ENCODE results near the gene BMP2K. TPM values are rescaled to one million over a fixed set of nuclear protein-coding genes. Genes with fewer than 3 reads are reported as not detected.

The BMP2K gene
- total and polyA plus RNA-seq, 2 of the 8 experiments (the other 6 are each of a cell fraction or from before 2014, with no cell fraction given) = 15.6 to 24.1 TPM

DNA sequence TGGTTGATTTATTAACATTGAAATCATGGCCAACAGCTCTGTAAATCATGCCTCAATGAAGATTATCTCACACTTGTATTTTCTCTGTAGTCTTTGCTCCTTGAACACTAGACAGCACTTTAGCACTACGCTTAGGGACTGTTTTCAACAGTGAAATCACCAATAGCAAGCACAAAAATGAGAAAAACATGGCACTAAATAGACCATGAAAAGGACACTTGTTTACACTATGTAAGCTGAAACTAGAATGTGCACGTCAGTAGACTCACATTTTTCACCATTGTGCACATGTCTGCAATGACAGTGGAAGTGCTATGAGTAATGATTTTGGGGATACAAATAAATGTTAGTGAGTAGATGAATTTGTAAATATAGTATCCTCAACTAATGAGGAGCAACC, 3.1 kb downstream of the BMP2K start:
- CTCF ChIA-PET (ENCODE audit: partially characterized antibody) = interaction anchor here (1.0 kb wide), 1 partner anchor 11 kb away, joined by 3 read pairs; no protein-coding TSS in a partner anchor
- Histone ChIP-seq H2BK20ac (ENCODE audit: low read length) (no peak overlapping the region), H2BK120ac (replicated peaks; ENCODE audit: low read depth, low read length) (no peak overlapping the region), H3K56ac (replicated peaks; ENCODE audit: insufficient read length, low read depth, low read length) (no peak overlapping the region), H3K18ac (ENCODE audit: extremely low read depth, low read length) (no peak overlapping the region), H4K8ac (ENCODE audit: extremely low read depth, insufficient read depth, low read length) (no peak overlapping the region), H3K27ac (ENCODE audit: low read depth, low read length) (no peak overlapping the region), H3K4me3 (ENCODE audit: extremely low read depth in 1 of 4, insufficient read depth in 2 of 4, low read depth in 3 of 4, low read length in 4 of 4) (no peak overlapping the region), H4K5ac (ENCODE audit: insufficient read length, low read depth, low read length) (no peak overlapping the region), H3K9me3 (ENCODE audit: insufficient read depth in 2 of 2, low read depth in 1 of 2, low read length in 1 of 2) (no peaks in the 10 kb centered on the region), H2BK12ac (ENCODE audit: low read depth, low read length) (no peak overlapping the region), H3K79me1 (ENCODE audit: low read depth, low read length) (no peaks in the 10 kb centered on the region), H4K91ac (replicated peaks; ENCODE audit: insufficient read length, low read length) (no peak overlapping the region), H3K4ac (replicated peaks; ENCODE audit: insufficient read length, low read depth, low read length) (no peak overlapping the region), H3K9ac (replicated peaks in 1 of 4; ENCODE audit: extremely low read depth in 1 of 4, low read depth in 3 of 4, low read length in 3 of 4) (no peak overlapping the region), H3K27me3 (replicated peaks in 1 of 4; ENCODE audit: control insufficient read depth in 3 of 4, extremely low read depth in 1 of 4, insufficient read depth in 3 of 4, low read length in 3 of 4) (no peaks in the 10 kb centered on the region), H3K23me2 (ENCODE audit: low read depth, low read length) (peaks cover 5% of the 10 kb centered on the region), H3K14ac (ENCODE audit: insufficient read length) (no peak overlapping the region), H3K4me2 (ENCODE audit: insufficient read depth in 1 of 2, low read depth in 2 of 2, low read length in 2 of 2) (no peak overlapping the region), H3K79me2 (ENCODE audit: control insufficient read depth in 1 of 2, insufficient read depth in 2 of 2, low read length in 2 of 2) (peaks cover 3 to 70% of the 10 kb centered on the region in 2 experiments), H3K23ac (ENCODE audit: insufficient read length) (no peak overlapping the region), H3K36me3 (ENCODE audit: control insufficient read depth in 2 of 4, insufficient read depth in 4 of 4, low read length in 3 of 4) (no peaks in the 10 kb centered on the region), H2AK5ac (ENCODE audit: low read depth, low read length) (no peak overlapping the region), H4K20me1 (replicated peaks in 1 of 2; ENCODE audit: control insufficient read depth in 1 of 2, insufficient read depth in 2 of 2, low read length in 2 of 2) (peaks cover 0 to 3% of the 10 kb centered on the region in 2 experiments), H3K4me1 (replicated peaks in 1 of 4; ENCODE audit: control insufficient read depth in 3 of 4, insufficient read depth in 4 of 4, low read length in 3 of 4) (peaks cover 0 to 6% (median 0%) of the 10 kb centered on the region in 4 experiments; a peak in 3 of 7 replicates), H2AFZ (ENCODE audit: low read length) (no peak overlapping the region), H2BK5ac (ENCODE audit: low read depth, low read length) (no peak overlapping the region), H2BK15ac (ENCODE audit: low read length) (no peak overlapping the region)
- POLR2A ChIA-PET (ENCODE audit: partially characterized antibody) = no interaction called here
- 92% methylated on average over 2 of the region's 2 CpGs; no CpG with 5 or more reads in 1 of the 2 experiments for WGBS, 2 experiments (ENCODE audit: extremely low coverage in 1 of 2, insufficient coverage in 1 of 2, insufficient read length in 1 of 2, insufficient replicate concordance in 2 of 2, low coverage in 1 of 2, low lambda C conversion rate in 2 of 2, missing lambda C conversion rate in 1 of 2)
- DNase-seq (ENCODE audit: low read depth in 1 of 2, low spot score in 2 of 2) (no peak), FAIRE-seq (no peak)
- TF ChIP-seq ASH2L (IDR thresholded peaks at IDR 0.05; ENCODE audit: low read length) (no peak), SIRT6 (IDR thresholded peaks at IDR 0.05; ENCODE audit: low read length) (no peak)
